HEK293T (cell line): ENCODE data around the gene ADAM21.

Experiments used
- BHLHE40 ChIP-seq: fragments of 450-650 bp; IDR thresholded peaks from 2 replicates; pipeline ENCODE4 v1.6.1; 2016; ENCODE audit warnings: mild to moderate bottlenecking, moderate library complexity, borderline replicate concordance
- ELF4 ChIP-seq: fragments of 450-650 bp; IDR thresholded peaks from 2 replicates; pipeline ENCODE4 v1.6.1; 2017; ENCODE audit warnings: antibody characterized with exemption
- FOXA1 ChIP-seq: fragments of 450-650 bp; IDR thresholded peaks from 2 replicates; pipeline ENCODE4 v1.6.1; 2016; ENCODE audit warnings: mild to moderate bottlenecking
- FOXK2 ChIP-seq: fragments of 450-650 bp; IDR thresholded peaks from 2 replicates; pipeline ENCODE4 v1.6.1; 2016; ENCODE audit warnings: mild to moderate bottlenecking
- FOXM1 ChIP-seq: fragments of 450-650 bp; IDR thresholded peaks from 2 replicates; pipeline ENCODE4 v1.6.1; 2017; ENCODE audit warnings: mild to moderate bottlenecking, borderline replicate concordance
- HDGF ChIP-seq: fragments of 450-650 bp; IDR thresholded peaks from 2 replicates; pipeline ENCODE4 v1.6.1; 2017; ENCODE audit warnings: antibody characterized with exemption, borderline replicate concordance
- SP1 ChIP-seq: fragments of 450-650 bp; IDR thresholded peaks from 2 replicates; pipeline ENCODE4 v1.6.1; 2017

- no peak for TF ChIP-seq FOXK2
- no peak for TF ChIP-seq FOXA1
- TF ChIP-seq HDGF = no peak
- no peak for TF ChIP-seq ELF4
- no peak for TF ChIP-seq BHLHE40
- no peak for TF ChIP-seq SP1
- no peak for TF ChIP-seq FOXM1
Measured at GRCh38 chr14:70489579-70490200, 37.7 kb downstream of the ADAM21 start.
